Stomach (tissue), 19 donors: ENCODE data around the gene BAG1. TPM values are rescaled to one million over a fixed set of nuclear protein-coding genes. Genes with fewer than 3 reads are reported as not detected.
A peak's percentile ranks its signal among the peaks of the same experiment; 100 is the strongest.

Experiments used
- DNase-seq, 2 donors: peaks; one replicate each; pipeline versions ENCODE4 v3.0.0 to v3.0.0-alpha.2; 2013 to 2019
- H3K27ac ChIP-seq, 5 donors: fragments of 200-600 bp in 4 of 5; sonication (generic) in 4 of 5; one replicate each; pipeline ENCODE4 v1.5.1; 2013 to 2019; ENCODE audit warnings: mild to moderate bottlenecking in 1 of 5, moderate library complexity in 1 of 5
- H3K27me3 ChIP-seq, 3 donors: fragments of 200-600 bp; sonication (generic); one replicate each; pipeline ENCODE4 v1.5.1; 2017 to 2019; ENCODE audit warnings: mixed run types in 1 of 3
- H3K36me3 ChIP-seq, 4 donors: fragments of 200-600 bp; sonication (generic); 1 replicate in 3 of 4; 2 replicates in 1 of 4; pipeline ENCODE4 v1.5.1; 2016 to 2019
- H3K4me1 ChIP-seq, 4 donors: fragments of 200-600 bp; sonication (generic); one replicate each; pipeline ENCODE4 v1.5.1; 2016 to 2019
- H3K4me3 ChIP-seq, 4 donors: fragments of 200-600 bp; sonication (generic) in 3 of 4; one replicate each; pipeline ENCODE4 v1.5.1; 2016 to 2019; ENCODE audit warnings: mild to moderate bottlenecking in 1 of 4
- H3K9me3 ChIP-seq, 4 donors: fragments of 200-600 bp; sonication (generic); one replicate each; pipeline ENCODE4 v1.5.1; 2016 to 2019
- CTCF ChIP-seq, 7 experiments: fragments of 450-650 bp in 4 of 7; fragments of 200-600 bp in 3 of 7; sonication (generic) in 3 of 7; IDR thresholded peaks; one replicate each; pipeline ENCODE4 v1.5.1; 2016 to 2019; ENCODE audit warnings: antibody characterized with exemption in 7 of 7, control low read depth in 2 of 7, mild to moderate bottlenecking in 1 of 7
- EP300 ChIP-seq: sonication (generic); formaldehyde crosslinking; IDR thresholded peaks from one replicate; pipeline ENCODE4 v1.6.1; 2017; ENCODE audit warnings: antibody characterized with exemption
- POLR2A ChIP-seq, 4 donors: fragments of 450-650 bp; IDR thresholded peaks; one replicate each; pipeline ENCODE4 v1.6.1; 2016; ENCODE audit warnings: antibody characterized with exemption in 4 of 4, control low read depth in 2 of 4, mild to moderate bottlenecking in 1 of 4, moderate library complexity in 1 of 4
- POLR2AphosphoS5 ChIP-seq, 3 donors: sonication (generic); formaldehyde crosslinking; IDR thresholded peaks; one replicate each; pipeline ENCODE4 v1.6.1; 2016; ENCODE audit warnings: antibody characterized with exemption in 3 of 3
- WGBS, 5 donors: extraction: QIAGEN DNeasy Blood & Tissue Kit in 3 of 5; methylation state at CpG; one replicate each; pipeline versions ENCODE4 v1.1.5 to v1.1.7; 2013 to 2018; 5-methylcytosine and 5-hydroxymethylcytosine counted together
- intact Hi-C: fragments of 100-400 bp; cut with DNase I; formaldehyde crosslinking; loops from one replicate; pipeline ENCODE4 v1.15.1; 2023; ENCODE audit warnings: low total_unique reads
- long read RNA-seq, 10 donors: transcript quantifications; one replicate each; lab custom pipeline, GENCODE V29; 2026
- polyA plus RNA-seq, 3 donors: library from polyadenylated mRNA; stranded (reverse); fragments of 200-250 nt; gene quantifications; one replicate each; pipeline ENCODE4 v1.2.3, GENCODE V29; 2013
- total RNA-seq, 5 donors: library from RNA; depleted of rRNA; stranded (reverse); fragments of >200 nt; gene quantifications; one replicate each; pipeline versions ENCODE4 v1.1.0 to v1.2.3, GENCODE V29; 2014 to 2016
- donor health status: healthy with polysubstance abuse.
- donor health status: Bipolar disorder and iron deficiency.
- donor health status: healthy.

BAG1 gene
- total RNA-seq (100 to 1,000 TPM in 3 of 5 donors, 10 to 100 TPM in 1, 1 to 10 TPM in 1; 2.3 to 461 (median 138) TPM), polyA plus RNA-seq (100 to 1,000 TPM; 112 to 229 (median 125) TPM)
- long read RNA-seq, donor 1, transcript BAG1-210 (7 exons, 3,786 nt): major isoform, 17 of 20 reads
- long read RNA-seq, donor 1, partial matches to known transcripts: 0 of 20 reads
- long read RNA-seq, donor 1, other reads (novel, unspliced or antisense): 0 of 20 reads
- long read RNA-seq, donor 2, transcript BAG1-210 (7 exons, 3,786 nt): major isoform, 33 of 40 reads
- long read RNA-seq, donor 2, partial matches to known transcripts: 7 of 40 reads
- long read RNA-seq, donor 2, other reads (novel, unspliced or antisense): 0 of 40 reads
- long read RNA-seq, donor 3, transcript BAG1-201 (4 exons, 1,977 nt): major isoform, 11 of 24 reads
- long read RNA-seq, donor 3, transcript BAG1-210 (7 exons, 3,786 nt): minor isoform, 10 of 24 reads
- long read RNA-seq, donor 3, partial matches to known transcripts: 0 of 24 reads
- long read RNA-seq, donor 3, other reads (novel, unspliced or antisense): 0 of 24 reads
- long read RNA-seq, donor 4: 0 reads
- long read RNA-seq, donor 5, transcript BAG1-210 (7 exons, 3,786 nt): major isoform, 22 of 26 reads
- long read RNA-seq, donor 5, partial matches to known transcripts: 0 of 26 reads
- long read RNA-seq, donor 5, other reads (novel, unspliced or antisense): 0 of 26 reads
- long read RNA-seq, donor 6, transcript BAG1-210 (7 exons, 3,786 nt): major isoform, 78 of 413 reads
- long read RNA-seq, donor 6, transcript BAG1-201 (4 exons, 1,977 nt): minor isoform, 13 of 413 reads
- long read RNA-seq, donor 6, partial matches to known transcripts: 319 of 413 reads
- long read RNA-seq, donor 6, other reads (novel, unspliced or antisense): 0 of 413 reads
- long read RNA-seq, donor 7, transcript BAG1-210 (7 exons, 3,786 nt): major isoform, 18 of 44 reads
- long read RNA-seq, donor 7, transcript BAG1-201 (4 exons, 1,977 nt): minor isoform, 17 of 44 reads
- long read RNA-seq, donor 7, partial matches to known transcripts: 8 of 44 reads
- long read RNA-seq, donor 7, other reads (novel, unspliced or antisense): 0 of 44 reads
- long read RNA-seq, donor 8, transcript BAG1-210 (7 exons, 3,786 nt): major isoform, 20 of 199 reads
- long read RNA-seq, donor 8, transcript BAG1-201 (4 exons, 1,977 nt): minor isoform, 13 of 199 reads
- long read RNA-seq, donor 8, partial matches to known transcripts: 166 of 199 reads
- long read RNA-seq, donor 8, other reads (novel, unspliced or antisense): 0 of 199 reads
- long read RNA-seq, donor 9, transcript BAG1-201 (4 exons, 1,977 nt): minor isoform, 12 of 39 reads
- long read RNA-seq, donor 9, transcript BAG1-210 (7 exons, 3,786 nt): major isoform, 15 of 39 reads
- long read RNA-seq, donor 9, partial matches to known transcripts: 11 of 39 reads
- long read RNA-seq, donor 9, other reads (novel, unspliced or antisense): 0 of 39 reads
- long read RNA-seq, donor 10, transcript BAG1-210 (7 exons, 3,786 nt): major isoform, 5 of 8 reads
- long read RNA-seq, donor 10, partial matches to known transcripts: 0 of 8 reads
- long read RNA-seq, donor 10, other reads (novel, unspliced or antisense): 0 of 8 reads

- peaks cover 19 to 48% (median 35%) of the 10 kb centered on the region in 4 donors for H3K4me1 ChIP-seq
- 0 to 1% (median 0%) methylated on average over 46 to 67 of the region's 67 CpGs for WGBS, 5 donors
- H3K4me3 ChIP-seq: peak within 1 kb of the TSS; percentile 86 to 93 (median 88)
- H3K9me3 ChIP-seq: no peaks in the 10 kb centered on the region
- intact Hi-C loops: no loop called here
- no peaks in the 10 kb centered on the region for H3K27me3 ChIP-seq
- peak; percentile 100 for DNase-seq
- TF ChIP-seq CTCF (IDR thresholded peaks at IDR 0.05) (peak in 3 of 7 experiments; percentile 36 to 57 (median 54)), EP300 (no peak), POLR2A (IDR thresholded peaks at IDR 0.05) (peak in 1 of 4 donors; percentile 25), POLR2AphosphoS5 (IDR thresholded peaks at IDR 0.05) (peak; percentile 60 to 89 (median 86))
- peaks cover 33 to 66% (median 63%) of the 10 kb centered on the region in 4 donors for H3K36me3 ChIP-seq
- H3K27ac ChIP-seq: peak within 1 kb of the TSS; percentile 91 to 95 (median 94)
Measured at GRCh38 chr9:33264473-33265177, at the start of gene BAG1, which contains the start of gene CHMP5. Gene BAG1 (minus strand): TSS chr9:33264708. Gene CHMP5 (plus strand): TSS chr9:33265049. CDS start chr9:33265079, 30 bp downstream.

GRCh38 chr9:33311953-33312352 is 47.4 kb upstream of the BAG1 start:
- WGBS, 5 donors: 57 to 79% (median 75%) methylated on average over 2 of the region's 2 CpGs
- Histone ChIP-seq H3K27me3 (no peaks in the 10 kb centered on the region), H3K27ac (no peak overlapping the region), H3K4me1 (peaks cover 0 to 28% (median 14%) of the 10 kb centered on the region in 4 donors), H3K4me3 (no peak overlapping the region), H3K9me3 (no peaks in the 10 kb centered on the region), H3K36me3 (peaks cover 77 to 100% (median 100%) of the 10 kb centered on the region in 4 donors)
- TF ChIP-seq POLR2AphosphoS5 (IDR thresholded peaks at IDR 0.05) (no peak), EP300 (no peak), CTCF (IDR thresholded peaks at IDR 0.05) (no peak), POLR2A (IDR thresholded peaks at IDR 0.05) (no peak)
- no peak for DNase-seq
- intact Hi-C loops: no loop called here

- 26 to 67% (median 34%) methylated on average over 2 of the region's 2 CpGs for WGBS, 5 donors
- H3K9me3 ChIP-seq: no peaks in the 10 kb centered on the region
- H3K27ac ChIP-seq: peak overlapping the region in 1 of 5 donors; percentile 20
- TF ChIP-seq CTCF (IDR thresholded peaks at IDR 0.05) (no peak), EP300 (no peak), POLR2AphosphoS5 (IDR thresholded peaks at IDR 0.05) (no peak), POLR2A (IDR thresholded peaks at IDR 0.05) (no peak)
- H3K27me3 ChIP-seq: no peaks in the 10 kb centered on the region
- H3K36me3 ChIP-seq: peaks cover 82 to 100% (median 100%) of the 10 kb centered on the region in 4 donors
- intact Hi-C loops: no loop called here
- H3K4me3 ChIP-seq: no peak overlapping the region
- H3K4me1 ChIP-seq: peaks cover 0 to 28% (median 14%) of the 10 kb centered on the region in 4 donors
- no peak for DNase-seq
Measured at GRCh38 chr9:33310748-33311147, 46.2 kb upstream of the BAG1 start.
